ENCODE measurements around the gene BTBD9. TPM values are rescaled to one million over a fixed set of nuclear protein-coding genes. Genes with fewer than 3 reads are reported as not detected.

The BTBD9 gene
- total and polyA plus RNA-seq, 2 donors (not counting 3 experiments of a cell fraction or from before 2014, with no cell fraction given): 4.9 to 15.0 TPM

GRCh38 chr6:38172739-38173410 is 466.9 kb downstream of the BTBD9 start:
- Histone ChIP-seq H3K9me1 (replicated peaks; ENCODE audit: control insufficient read depth, extremely low read depth, insufficient read depth, low read length) (no peaks in the 10 kb centered on the region), H3K9ac (replicated peaks; ENCODE audit: extremely low read depth, insufficient read depth, low read length) (no peak overlapping the region), H3K4me1 (ENCODE audit: control insufficient read depth, extremely low read depth, insufficient read depth, low read length) (no peaks in the 10 kb centered on the region), H4K20me1 (replicated peaks; ENCODE audit: control insufficient read depth, extremely low read depth, insufficient read depth, low read length) (no peaks in the 10 kb centered on the region), H3K79me2 (ENCODE audit: control insufficient read depth, insufficient read depth, low read length) (no peaks in the 10 kb centered on the region), H2AFZ (ENCODE audit: low read depth, low read length) (no peak overlapping the region), H3K27ac (ENCODE audit: insufficient read depth, low read depth, low read length) (no peak overlapping the region), H3K4me2 (ENCODE audit: insufficient read depth, low read length) (no peak overlapping the region), H3K4me3 (replicated peaks in 1 of 3; ENCODE audit: insufficient read depth in 1 of 3, low read depth in 1 of 3, low read length in 3 of 3) (no peak overlapping the region), H3K36me3 (ENCODE audit: control insufficient read depth in 2 of 2, extremely low read depth in 1 of 2, insufficient read depth in 2 of 2, low read length in 2 of 2) (no peaks in the 10 kb centered on the region), H3K9me3 (replicated peaks; ENCODE audit: control insufficient read depth, insufficient read depth, low read length) (no peaks in the 10 kb centered on the region), H3K27me3 (ENCODE audit: control insufficient read depth in 2 of 2, insufficient read depth in 2 of 2, low read length in 2 of 2) (no peaks in the 10 kb centered on the region)
- FAIRE-seq: no peak
- CTCF ChIA-PET: interaction anchor here (1.0 to 1.1 kb wide), 3 partner anchors 10 to 321 kb away, joined by 3 to 4 read pairs (median 3); no protein-coding TSS in a partner anchor
- DNase-seq (ENCODE audit: low read depth, low spot score): no peak
- TF ChIP-seq, protein P1, sequence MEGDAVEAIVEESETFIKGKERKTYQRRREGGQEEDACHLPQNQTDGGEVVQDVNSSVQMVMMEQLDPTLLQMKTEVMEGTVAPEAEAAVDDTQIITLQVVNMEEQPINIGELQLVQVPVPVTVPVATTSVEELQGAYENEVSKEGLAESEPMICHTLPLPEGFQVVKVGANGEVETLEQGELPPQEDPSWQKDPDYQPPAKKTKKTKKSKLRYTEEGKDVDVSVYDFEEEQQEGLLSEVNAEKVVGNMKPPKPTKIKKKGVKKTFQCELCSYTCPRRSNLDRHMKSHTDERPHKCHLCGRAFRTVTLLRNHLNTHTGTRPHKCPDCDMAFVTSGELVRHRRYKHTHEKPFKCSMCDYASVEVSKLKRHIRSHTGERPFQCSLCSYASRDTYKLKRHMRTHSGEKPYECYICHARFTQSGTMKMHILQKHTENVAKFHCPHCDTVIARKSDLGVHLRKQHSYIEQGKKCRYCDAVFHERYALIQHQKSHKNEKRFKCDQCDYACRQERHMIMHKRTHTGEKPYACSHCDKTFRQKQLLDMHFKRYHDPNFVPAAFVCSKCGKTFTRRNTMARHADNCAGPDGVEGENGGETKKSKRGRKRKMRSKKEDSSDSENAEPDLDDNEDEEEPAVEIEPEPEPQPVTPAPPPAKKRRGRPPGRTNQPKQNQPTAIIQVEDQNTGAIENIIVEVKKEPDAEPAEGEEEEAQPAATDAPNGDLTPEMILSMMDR (IDR thresholded peaks at IDR 0.05; ENCODE audit: extremely low read depth in 1 of 2, insufficient read depth in 1 of 2, low read depth in 1 of 2, low read length in 2 of 2): no peak
- TF ChIP-seq POLR2A (IDR thresholded peaks at IDR 0.05; ENCODE audit: low read depth, low read length) (no peak), JUN (IDR thresholded peaks at IDR 0.05; ENCODE audit: borderline replicate concordance, insufficient read depth, insufficient read length, low read depth) (no peak)
- BruUV-seq (replicated peaks): no TSS peak
- intact Hi-C loops (cut with micrococcal nuclease): no loop called here
- dilution Hi-C loops (cut with MboI; ENCODE audit: extremely low pct_ligation_motif_present, low sequenced_read_pairs): no loop called here
- POLR2A ChIA-PET: no interaction called here

DNA sequence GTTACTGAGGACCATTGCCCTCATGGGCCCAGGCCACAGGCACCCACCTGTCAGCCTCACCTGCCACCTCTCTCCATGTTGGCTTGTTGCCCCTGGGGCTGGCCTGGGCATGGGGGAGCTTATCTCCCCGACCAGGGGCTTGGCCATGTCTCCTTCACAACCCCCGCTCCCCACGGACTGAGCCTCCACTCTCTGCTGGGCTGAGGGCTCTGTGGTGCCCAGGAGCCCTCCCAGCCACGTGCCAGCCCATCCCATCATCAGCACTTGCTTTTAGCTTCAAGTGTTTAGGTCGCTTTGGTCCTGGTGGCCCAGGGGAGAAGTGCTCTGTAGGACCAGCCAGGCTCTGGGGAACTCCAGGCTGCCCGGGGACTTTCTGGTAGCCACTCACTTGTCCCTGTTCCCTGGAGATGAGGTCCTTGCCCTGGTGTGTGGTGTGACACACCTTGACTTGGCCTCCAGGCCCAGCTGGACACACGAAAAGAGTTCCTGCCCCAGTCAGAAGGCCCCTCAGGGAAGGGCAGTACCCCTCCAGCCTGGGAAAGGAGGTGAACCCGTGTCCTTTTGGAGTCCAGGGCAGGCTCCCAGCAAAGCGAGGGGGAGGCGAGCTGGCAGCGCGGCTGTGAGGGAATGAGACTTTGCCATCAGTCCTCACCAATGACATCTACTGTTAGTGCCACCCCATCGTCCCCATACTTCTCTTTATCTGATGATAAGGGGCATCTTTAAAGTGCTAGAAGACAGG is 467.6 kb downstream of the BTBD9 start:
- FAIRE-seq (no peak), DNase-seq (ENCODE audit: low read depth, low spot score) (no peak)
- dilution Hi-C loops (cut with MboI; ENCODE audit: extremely low pct_ligation_motif_present, low sequenced_read_pairs): no loop called here
- H3K79me2 ChIP-seq (ENCODE audit: control insufficient read depth, insufficient read depth, low read length): no peaks in the 10 kb centered on the region
- H2AFZ ChIP-seq (ENCODE audit: low read depth, low read length): no peak overlapping the region
- POLR2A ChIA-PET: no interaction called here
- H3K9ac ChIP-seq (replicated peaks; ENCODE audit: extremely low read depth, insufficient read depth, low read length): no peak overlapping the region
- H3K27me3 ChIP-seq (ENCODE audit: control insufficient read depth in 2 of 2, insufficient read depth in 2 of 2, low read length in 2 of 2): no peaks in the 10 kb centered on the region
- no peaks in the 10 kb centered on the region for H4K20me1 ChIP-seq (replicated peaks; ENCODE audit: control insufficient read depth, extremely low read depth, insufficient read depth, low read length)
- no peak overlapping the region for H3K4me2 ChIP-seq (ENCODE audit: insufficient read depth, low read length)
- TF ChIP-seq POLR2A (IDR thresholded peaks at IDR 0.05; ENCODE audit: low read depth, low read length): no peak
- no peak for TF ChIP-seq MAX (IDR thresholded peaks at IDR 0.05; ENCODE audit: insufficient read depth, insufficient read length)
- H3K36me3 ChIP-seq (ENCODE audit: control insufficient read depth in 2 of 2, extremely low read depth in 1 of 2, insufficient read depth in 2 of 2, low read length in 2 of 2): no peaks in the 10 kb centered on the region
- no peaks in the 10 kb centered on the region for H3K9me1 ChIP-seq (replicated peaks; ENCODE audit: control insufficient read depth, extremely low read depth, insufficient read depth, low read length)
- BruUV-seq (replicated peaks): TSS peak; percentile 19
- no peaks in the 10 kb centered on the region for H3K9me3 ChIP-seq (replicated peaks; ENCODE audit: control insufficient read depth, insufficient read depth, low read length)
- intact Hi-C loops (cut with micrococcal nuclease): no loop called here
- H3K4me3 ChIP-seq (replicated peaks in 1 of 3; ENCODE audit: insufficient read depth in 1 of 3, low read depth in 1 of 3, low read length in 3 of 3): no peak overlapping the region
- H3K27ac ChIP-seq (ENCODE audit: insufficient read depth, low read depth, low read length): no peak overlapping the region
- no peaks in the 10 kb centered on the region for H3K4me1 ChIP-seq (ENCODE audit: control insufficient read depth, extremely low read depth, insufficient read depth, low read length)
- CTCF ChIA-PET: interaction anchor here (1.0 to 1.1 kb wide), 2 partner anchors 11 to 322 kb away, joined by 3 to 4 read pairs; no protein-coding TSS in a partner anchor

All from endothelial cell of umbilical vein (primary cell).